Choroid plexus epithelial cell (primary cell): ENCODE measurements around the gene TBC1D1.

Experiments
- DNase-seq: peaks from one replicate; pipeline ENCODE4 v3.0.0-alpha.2; 2010; ENCODE audit warnings: low read depth
- H3K4me3 ChIP-seq: 2 replicates; pipeline ENCODE4 v1.5.1; 2011; ENCODE audit warnings: low read depth, mild to moderate bottlenecking, control low read depth, low read length, moderate library complexity
- TF ChIP-seq, protein P1 (sequence below): conservative IDR thresholded peaks from 2 replicates; pipeline ENCODE4 v1.5.1; 2011; ENCODE audit warnings: low read depth, mild to moderate bottlenecking, control low read depth, inconsistent platforms, low read length, moderate library complexity

Gene TBC1D1

GRCh38 chr4:37860266-37860665 lies 30.6 kb upstream of the TBC1D1 start:
- TF ChIP-seq, protein P1, sequence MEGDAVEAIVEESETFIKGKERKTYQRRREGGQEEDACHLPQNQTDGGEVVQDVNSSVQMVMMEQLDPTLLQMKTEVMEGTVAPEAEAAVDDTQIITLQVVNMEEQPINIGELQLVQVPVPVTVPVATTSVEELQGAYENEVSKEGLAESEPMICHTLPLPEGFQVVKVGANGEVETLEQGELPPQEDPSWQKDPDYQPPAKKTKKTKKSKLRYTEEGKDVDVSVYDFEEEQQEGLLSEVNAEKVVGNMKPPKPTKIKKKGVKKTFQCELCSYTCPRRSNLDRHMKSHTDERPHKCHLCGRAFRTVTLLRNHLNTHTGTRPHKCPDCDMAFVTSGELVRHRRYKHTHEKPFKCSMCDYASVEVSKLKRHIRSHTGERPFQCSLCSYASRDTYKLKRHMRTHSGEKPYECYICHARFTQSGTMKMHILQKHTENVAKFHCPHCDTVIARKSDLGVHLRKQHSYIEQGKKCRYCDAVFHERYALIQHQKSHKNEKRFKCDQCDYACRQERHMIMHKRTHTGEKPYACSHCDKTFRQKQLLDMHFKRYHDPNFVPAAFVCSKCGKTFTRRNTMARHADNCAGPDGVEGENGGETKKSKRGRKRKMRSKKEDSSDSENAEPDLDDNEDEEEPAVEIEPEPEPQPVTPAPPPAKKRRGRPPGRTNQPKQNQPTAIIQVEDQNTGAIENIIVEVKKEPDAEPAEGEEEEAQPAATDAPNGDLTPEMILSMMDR, result no peak
- H3K4me3 ChIP-seq, result no peak overlapping the region
- DNase-seq, result no peak

DNA sequence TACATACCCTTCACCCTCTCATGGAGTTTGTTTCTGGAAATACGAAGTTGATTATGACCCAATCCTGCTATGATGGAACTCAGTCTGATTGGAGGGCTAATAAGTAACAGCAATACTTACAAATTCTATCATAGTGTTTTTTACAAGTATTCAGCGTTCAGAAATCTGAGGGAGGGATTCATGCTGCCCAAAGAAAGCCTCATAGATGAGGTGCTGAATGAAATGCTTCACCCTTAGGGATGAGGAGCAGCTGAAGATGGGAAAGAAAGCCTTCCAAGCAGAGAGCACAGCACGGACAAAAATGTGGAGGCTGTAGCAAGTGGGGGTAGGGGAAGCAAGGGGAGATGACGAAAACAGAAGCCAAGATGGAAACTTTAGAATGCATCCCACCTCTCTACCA lies 27.9 kb upstream of the TBC1D1 start:
- DNase-seq, result no peak
- no peak overlapping the region for H3K4me3 ChIP-seq
- TF ChIP-seq, protein P1, result no peak

DNA sequence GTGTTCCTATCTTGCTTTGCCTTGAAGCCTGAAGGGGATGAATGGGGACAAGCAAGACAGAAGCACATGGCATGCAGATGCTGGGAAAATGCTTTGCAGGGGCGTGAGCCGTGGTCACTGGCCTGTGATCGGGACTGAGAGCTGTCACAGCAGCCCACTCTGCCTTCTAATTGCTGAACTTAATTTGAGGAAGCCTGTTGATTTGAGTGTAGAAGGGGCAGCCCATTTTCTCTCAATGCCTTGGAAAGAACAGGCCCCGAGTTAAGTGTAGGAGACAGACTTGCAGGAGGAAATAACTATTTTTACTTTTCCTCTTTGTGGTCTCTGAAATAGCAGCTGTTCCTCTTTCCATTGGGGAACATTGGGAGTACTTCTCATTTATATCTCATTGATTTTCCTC lies 26.1 kb upstream of the TBC1D1 start:
- no peak for DNase-seq
- TF ChIP-seq, protein P1, result no peak
- H3K4me3 ChIP-seq, result no peak overlapping the region

DNA sequence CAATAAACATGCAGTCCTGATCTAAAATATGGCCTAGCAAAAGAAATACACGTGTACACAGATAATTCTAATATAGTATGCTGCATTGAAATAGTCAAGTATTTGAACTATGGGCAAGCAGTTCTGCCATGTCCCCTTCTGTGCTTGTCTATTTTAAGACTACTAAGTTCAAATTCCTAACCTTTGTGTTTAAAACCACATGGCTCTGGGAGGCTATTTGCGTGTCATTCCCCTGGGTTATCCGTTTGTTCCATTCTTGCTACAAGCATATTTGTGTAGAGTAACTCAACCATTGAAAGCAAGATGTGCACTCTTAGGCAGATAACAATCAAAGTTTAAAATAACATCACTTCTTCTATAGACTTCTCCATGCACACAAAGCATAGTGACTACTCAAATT lies 25.4 kb upstream of the TBC1D1 start:
- H3K4me3 ChIP-seq, result no peak overlapping the region
- DNase-seq, result peak; percentile 91

GRCh38 chr4:37867102-37867501 lies 23.8 kb upstream of the TBC1D1 start:
- TF ChIP-seq, protein P1, result no peak
- no peak for DNase-seq
- H3K4me3 ChIP-seq, result no peak overlapping the region

More for the DNA sequence above, 25.4 kb upstream of the TBC1D1 start:
- TF ChIP-seq, protein P1, result no peak

DNA sequence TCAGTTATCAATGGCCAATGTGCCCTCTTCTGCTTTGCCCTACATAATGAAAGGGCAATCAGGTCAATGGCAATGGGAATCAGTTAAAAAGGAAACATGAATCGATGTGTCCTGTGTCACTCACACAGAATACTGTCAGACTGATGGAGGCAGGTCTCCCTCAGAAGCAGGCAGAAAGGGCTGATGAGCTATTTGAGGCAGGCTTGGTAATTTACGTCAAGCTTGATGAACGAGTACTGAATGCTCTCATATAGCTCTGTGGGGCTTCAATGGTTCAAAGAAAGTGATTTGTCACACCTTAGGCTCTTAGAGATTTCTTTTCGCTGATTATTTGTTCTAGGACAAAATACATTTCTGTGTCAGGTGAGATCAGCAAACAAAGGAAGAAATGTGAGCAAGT lies 22.6 kb upstream of the TBC1D1 start:
- no peak for DNase-seq
- TF ChIP-seq, protein P1, result no peak
- no peak overlapping the region for H3K4me3 ChIP-seq

DNA sequence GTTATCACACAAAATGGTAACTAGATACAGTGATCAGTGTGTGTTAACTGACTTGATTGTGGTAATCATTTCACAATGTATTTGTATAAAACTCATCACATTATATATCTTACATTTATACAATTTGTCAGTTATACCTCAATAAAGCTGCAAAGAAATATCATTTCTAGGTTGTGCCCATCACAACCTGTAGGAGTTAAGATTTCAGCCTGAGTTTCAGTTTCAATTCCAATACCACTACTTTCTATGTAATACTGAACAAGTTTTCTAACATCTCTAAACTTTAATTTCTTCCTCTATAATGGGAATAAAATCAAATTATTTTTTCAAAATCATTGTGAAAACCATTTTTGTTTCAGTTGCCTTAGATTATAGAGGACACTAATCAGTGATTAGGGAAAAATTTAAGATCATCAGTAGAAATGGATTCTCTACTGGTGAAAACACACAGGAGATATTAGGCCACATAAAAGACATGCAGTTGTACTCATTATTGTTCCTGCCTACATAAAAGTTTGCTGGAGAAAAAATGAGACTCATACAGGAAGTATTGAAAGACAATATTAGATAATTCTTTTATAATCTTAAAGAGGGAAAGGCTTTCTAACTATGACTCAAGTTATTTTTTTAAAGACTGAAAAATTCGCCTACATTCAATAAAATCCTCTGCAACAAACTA lies 18.4 kb upstream of the TBC1D1 start:
- TF ChIP-seq, protein P1, result no peak
- no peak for DNase-seq
- no peak overlapping the region for H3K4me3 ChIP-seq
